Aorta (tissue), 5 donors: ENCODE results near the gene MYO1E. TPM values are rescaled to one million over a fixed set of nuclear protein-coding genes. Genes with fewer than 3 reads are reported as not detected.

Experiments
- ATAC-seq: fragments of 200-7000 bp; cut with Tn5 transposase; one replicate; pipeline ENCODE4 v1.9.1; 2022; ENCODE audit warnings: moderate library complexity; ENCODE audit not compliant: low FRiP score
- DNase-seq, 2 donors: peaks; one replicate each; pipeline ENCODE4 v3.0.0-alpha.2; 2020
- H3K27ac ChIP-seq, 2 donors: one replicate each; pipeline ENCODE4 v1.5.1; 2013; ENCODE audit warnings: low read length in 2 of 2, mild to moderate bottlenecking in 2 of 2, moderate library complexity in 2 of 2, control low read depth in 1 of 2, inconsistent platforms in 1 of 2, low read depth in 1 of 2
- H3K27me3 ChIP-seq, 2 donors: one replicate each; pipeline ENCODE4 v1.6.1; 2013; ENCODE audit warnings: control low read depth in 1 of 2, low read length in 1 of 2, mild to moderate bottlenecking in 1 of 2, moderate library complexity in 1 of 2; ENCODE audit not compliant: insufficient read depth in 2 of 2, control insufficient read depth in 1 of 2
- H3K36me3 ChIP-seq, 2 donors: one replicate each; pipeline ENCODE4 v1.6.1; 2013; ENCODE audit warnings: control low read depth in 1 of 2, low read length in 1 of 2, mild to moderate bottlenecking in 1 of 2; ENCODE audit not compliant: insufficient read depth in 2 of 2, control insufficient read depth in 1 of 2
- H3K4me1 ChIP-seq, 2 donors: one replicate each; pipeline ENCODE4 v1.6.1; 2013; ENCODE audit warnings: low read length in 2 of 2, control low read depth in 1 of 2, mild to moderate bottlenecking in 1 of 2, moderate library complexity in 1 of 2; ENCODE audit not compliant: insufficient read depth in 2 of 2, control insufficient read depth in 1 of 2
- H3K4me3 ChIP-seq, 2 donors: one replicate each; pipeline ENCODE4 v1.5.1; 2013; ENCODE audit warnings: low read length in 2 of 2, control low read depth in 1 of 2, mild to moderate bottlenecking in 1 of 2
- H3K9me3 ChIP-seq: one replicate; pipeline ENCODE4 v1.6.1; 2013; ENCODE audit warnings: mild to moderate bottlenecking, low read length; ENCODE audit not compliant: control insufficient read depth
- WGBS, 2 donors: extraction: QIAGEN DNeasy Blood & Tissue Kit; methylation state at CpG; one replicate each; pipeline ENCODE4 v1.1.7; 2013; 5-methylcytosine and 5-hydroxymethylcytosine counted together
- intact Hi-C, 2 donors: fragments of 100-400 bp; cut with DNase I; formaldehyde crosslinking; loops; one replicate each; pipeline versions ENCODE4 v1.14.2 to v1.15.0; 2022
- polyA plus RNA-seq, 2 donors: library from polyadenylated mRNA; stranded (reverse); fragments of 200-250 nt; gene quantifications; one replicate each; pipeline ENCODE4 v1.2.3, GENCODE V29; 2013
- total RNA-seq, 2 donors: library from RNA; stranded (reverse); fragmentation: NEBNext Ultra II Directional; extraction: Animal tissue kit (Norgen Biotek cat#: 25700); gene quantifications; one replicate each; pipeline ENCODE4 v1.2.1, GENCODE V29; 2021
- donor health status: healthy with polysubstance abuse.
- donor health status: Bipolar disorder and iron deficiency.
- donor health status: DM: no; HTN: no; CAD: no.
- donor health status: DM: no; HTN: no; CAD: no.
- donor health status: DM: yes; HTN: yes; CAD: no.

Gene MYO1E
- total and polyA plus RNA-seq, 4 donors = 44.6 to 225 (median 105) TPM

- Histone ChIP-seq H3K27me3 (no peaks in the 10 kb centered on the region), H3K4me1 (no peaks in the 10 kb centered on the region), H3K27ac (no peak overlapping the region), H3K4me3 (no peak overlapping the region), H3K9me3 (no peaks in the 10 kb centered on the region), H3K36me3 (peaks cover 0 to 2% of the 10 kb centered on the region in 2 donors)
- intact Hi-C loops = no loop called here
- no peak for ATAC-seq
- 92 to 97% methylated on average over 3 of the region's 3 CpGs for WGBS, 2 donors
- no peak for DNase-seq
Observed at GRCh38 chr15:59268168-59268851, 104.4 kb downstream of the MYO1E start.

DNA sequence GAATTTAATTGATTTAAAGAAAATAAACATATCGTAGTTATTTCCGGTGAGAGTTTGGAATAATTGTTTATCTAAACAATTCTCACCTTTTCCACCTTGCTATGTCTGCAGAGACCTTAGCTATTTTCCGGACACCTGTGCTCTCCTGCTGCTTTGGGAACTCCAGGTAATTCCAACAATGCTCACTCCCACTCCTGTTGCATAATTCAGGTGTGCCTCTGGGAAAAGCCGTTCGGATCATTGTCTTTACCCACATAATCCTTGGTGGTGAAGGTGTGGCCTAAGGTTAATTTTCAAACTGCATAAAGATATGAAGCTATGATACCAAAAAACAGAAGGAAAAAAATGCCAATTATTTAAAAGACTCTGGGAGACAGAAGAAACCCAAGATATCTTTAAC is 106.6 kb downstream of the MYO1E start:
- H3K27me3 ChIP-seq = no peaks in the 10 kb centered on the region
- H3K4me1 ChIP-seq = no peaks in the 10 kb centered on the region
- H3K9me3 ChIP-seq = no peaks in the 10 kb centered on the region
- no peak overlapping the region for H3K4me3 ChIP-seq
- H3K36me3 ChIP-seq = peaks cover 0 to 2% of the 10 kb centered on the region in 2 donors
- ATAC-seq (no peak), DNase-seq (no peak)
- intact Hi-C loops = no loop called here
- H3K27ac ChIP-seq = no peak overlapping the region
- WGBS, 2 donors = 95 to 96% methylated on average over 5 of the region's 5 CpGs

DNA sequence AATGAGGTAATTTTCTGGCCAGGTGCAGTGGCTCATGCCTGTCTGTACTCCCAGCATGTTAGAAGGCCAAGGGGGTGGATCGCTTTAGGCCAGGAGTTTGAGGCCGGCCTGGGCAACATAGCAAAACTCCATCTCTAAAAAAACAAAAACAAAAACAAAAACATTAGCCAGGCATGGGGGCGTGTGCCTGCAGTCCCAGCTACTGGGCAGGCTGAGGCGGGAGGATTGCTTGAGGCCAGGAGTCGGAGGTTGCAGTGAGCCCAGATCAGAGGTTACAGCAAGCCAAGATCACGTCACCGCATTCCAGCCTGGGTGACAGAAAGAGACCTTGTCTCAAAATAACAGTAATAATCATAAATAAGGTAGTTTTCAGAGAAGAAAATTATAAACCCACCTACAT is 110.4 kb downstream of the MYO1E start:
- 97% methylated on average over 7 of the region's 7 CpGs for WGBS, 2 donors

GRCh38 chr15:59260090-59260489 is 112.6 kb downstream of the MYO1E start:
- WGBS, 2 donors = 89 to 92% methylated on average over 6 of the region's 6 CpGs
- no peak overlapping the region for H3K4me3 ChIP-seq
- no peaks in the 10 kb centered on the region for H3K4me1 ChIP-seq
- H3K36me3 ChIP-seq = peaks cover 4 to 5% of the 10 kb centered on the region in 2 donors
- no peaks in the 10 kb centered on the region for H3K9me3 ChIP-seq
- H3K27me3 ChIP-seq = no peaks in the 10 kb centered on the region
- H3K27ac ChIP-seq = no peak overlapping the region
- intact Hi-C loops = no loop called here
- DNase-seq (no peak), ATAC-seq (no peak)

More for the DNA sequence above, 110.4 kb downstream of the MYO1E start:
- Histone ChIP-seq H3K4me1 (no peaks in the 10 kb centered on the region), H3K9me3 (no peaks in the 10 kb centered on the region), H3K4me3 (no peak overlapping the region), H3K27me3 (no peaks in the 10 kb centered on the region), H3K36me3 (peaks cover 0 to 3% of the 10 kb centered on the region in 2 donors), H3K27ac (no peak overlapping the region)
- DNase-seq (no peak), ATAC-seq (no peak)
- intact Hi-C loops = no loop called here

GRCh38 chr15:59259137-59259943 is 113.3 kb downstream of the MYO1E start:
- H3K9me3 ChIP-seq = no peaks in the 10 kb centered on the region
- H3K4me3 ChIP-seq = no peak overlapping the region
- no peaks in the 10 kb centered on the region for H3K27me3 ChIP-seq
- WGBS, 2 donors = 93 to 94% methylated on average over 5 of the region's 5 CpGs
- ATAC-seq (no peak), DNase-seq (no peak)
- intact Hi-C loops = no loop called here
- H3K4me1 ChIP-seq = no peaks in the 10 kb centered on the region
- no peak overlapping the region for H3K27ac ChIP-seq
- peaks cover 4 to 5% of the 10 kb centered on the region in 2 donors for H3K36me3 ChIP-seq

DNA sequence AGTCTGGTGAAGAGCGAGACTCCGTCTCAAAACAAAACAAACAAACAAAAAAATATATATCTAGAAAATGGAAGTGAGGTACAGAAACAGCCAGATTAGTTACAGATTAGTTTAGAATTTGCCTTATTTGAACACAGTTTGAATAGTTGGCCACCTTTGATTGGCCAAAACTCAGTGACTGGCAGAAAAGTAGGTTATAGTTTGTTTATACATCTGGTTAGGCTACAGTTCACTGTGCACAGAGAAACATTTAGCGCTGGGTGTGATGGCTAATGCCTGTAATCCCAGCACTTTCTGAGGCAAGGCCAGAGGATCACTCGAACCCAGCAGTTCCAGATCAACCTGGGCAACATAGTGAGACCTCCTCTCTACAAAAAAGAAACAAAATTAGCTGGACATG is 114.4 kb downstream of the MYO1E start:
- Histone ChIP-seq H3K27me3 (no peaks in the 10 kb centered on the region), H3K4me3 (no peak overlapping the region), H3K9me3 (no peaks in the 10 kb centered on the region), H3K4me1 (no peaks in the 10 kb centered on the region), H3K36me3 (peaks cover 4 to 5% of the 10 kb centered on the region in 2 donors), H3K27ac (no peak overlapping the region)
- DNase-seq = no peak
- intact Hi-C loops = no loop called here
- no peak for ATAC-seq
- 68 to 72% methylated on average over 4 of the region's 4 CpGs for WGBS, 2 donors

DNA sequence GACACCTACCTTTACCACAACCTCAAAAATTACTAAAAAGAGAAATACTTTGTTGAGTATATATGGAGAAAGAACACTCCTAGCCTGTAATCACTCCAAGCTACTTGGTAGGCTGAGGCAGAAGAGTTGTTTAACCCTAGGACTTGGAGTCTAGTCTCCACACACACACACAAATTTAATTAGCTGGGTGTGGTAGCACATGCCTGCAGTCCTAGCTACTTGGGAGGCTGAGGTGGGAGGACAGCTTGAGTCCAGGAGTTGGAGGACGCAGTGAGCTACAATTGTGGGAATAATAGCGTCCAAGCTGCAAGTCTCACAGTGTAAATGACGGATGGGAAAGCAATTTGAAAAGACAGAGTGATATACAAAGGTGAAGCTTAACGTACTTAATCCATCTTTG is 115.5 kb downstream of the MYO1E start:
- 72 to 74% methylated on average over 4 of the region's 4 CpGs for WGBS, 2 donors
- H3K27ac ChIP-seq = no peak overlapping the region
- intact Hi-C loops = no loop called here
- no peaks in the 10 kb centered on the region for H3K9me3 ChIP-seq
- H3K36me3 ChIP-seq = peaks cover 4 to 5% of the 10 kb centered on the region in 2 donors
- DNase-seq (no peak), ATAC-seq (no peak)
- no peaks in the 10 kb centered on the region for H3K27me3 ChIP-seq
- no peaks in the 10 kb centered on the region for H3K4me1 ChIP-seq
- H3K4me3 ChIP-seq = no peak overlapping the region

GRCh38 chr15:59256482-59256881 is 116.2 kb downstream of the MYO1E start:
- ATAC-seq = no peak
- intact Hi-C loops = no loop called here
- 82% methylated on average over 8 of the region's 8 CpGs for WGBS, 2 donors
- Histone ChIP-seq H3K27me3 (no peaks in the 10 kb centered on the region), H3K4me3 (no peak overlapping the region), H3K9me3 (no peaks in the 10 kb centered on the region), H3K4me1 (no peaks in the 10 kb centered on the region), H3K36me3 (peaks cover 4 to 5% of the 10 kb centered on the region in 2 donors), H3K27ac (no peak overlapping the region)
- DNase-seq = no peak
